Vagina (tissue), 2 donors: Measurements from ENCODE around the gene CTNNA3.
"Not testable (repeated sequence)": the region's sequence is repeated elsewhere in the genome, so short reads cannot be mapped to it uniquely, and the experiment has no call there.

Experiments
- POLR2A ChIP-seq, 2 donors: fragments of 450-650 bp; IDR thresholded peaks; one replicate each; pipeline ENCODE4 v1.6.1; 2017; ENCODE audit warnings: antibody characterized with exemption in 2 of 2, mild to moderate bottlenecking in 2 of 2, moderate library complexity in 2 of 2
- POLR2AphosphoS5 ChIP-seq, 2 donors: sonication (generic); formaldehyde crosslinking; IDR thresholded peaks; one replicate each; pipeline ENCODE4 v1.9.0; 2017; ENCODE audit warnings: antibody characterized with exemption in 2 of 2, mild to moderate bottlenecking in 2 of 2, low read depth in 1 of 2; ENCODE audit not compliant: insufficient read depth in 1 of 2
- TF ChIP-seq, protein P1 (sequence below), 3 experiments: fragments of 450-650 bp in 2 of 3; fragments of 200-600 bp in 1 of 3; sonication (generic) in 1 of 3; IDR thresholded peaks; one replicate each; pipeline ENCODE4 v1.5.1; 2017 to 2019; ENCODE audit warnings: antibody characterized with exemption in 3 of 3, mild to moderate bottlenecking in 2 of 3, moderate library complexity in 2 of 3

DNA sequence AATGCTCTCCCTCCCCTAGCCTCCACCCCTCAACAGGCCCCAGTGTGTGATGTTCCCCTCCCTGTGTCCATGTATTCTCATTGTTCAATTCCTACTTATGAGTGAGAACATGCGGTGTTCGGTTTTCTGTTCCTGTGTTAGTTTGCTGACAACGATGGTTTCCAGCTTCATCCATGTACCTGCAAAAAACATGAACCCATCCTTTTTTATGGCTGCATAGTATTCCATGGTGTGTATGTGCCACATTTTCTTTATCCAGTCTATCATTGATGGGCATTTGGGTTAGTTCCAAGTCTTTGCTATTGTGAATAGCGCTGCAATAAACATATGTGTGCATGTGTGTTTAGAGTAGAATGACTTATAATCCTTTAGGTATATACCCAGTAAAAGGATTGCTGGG lies 20.5 kb upstream of the CTNNA3 start:
- not testable (repeated sequence) for TF ChIP-seq POLR2A (IDR thresholded peaks at IDR 0.05); POLR2AphosphoS5 (IDR thresholded peaks at IDR 0.05; ENCODE audit: insufficient read depth in 1 of 2, low read depth in 1 of 2)
- TF ChIP-seq, protein P1, sequence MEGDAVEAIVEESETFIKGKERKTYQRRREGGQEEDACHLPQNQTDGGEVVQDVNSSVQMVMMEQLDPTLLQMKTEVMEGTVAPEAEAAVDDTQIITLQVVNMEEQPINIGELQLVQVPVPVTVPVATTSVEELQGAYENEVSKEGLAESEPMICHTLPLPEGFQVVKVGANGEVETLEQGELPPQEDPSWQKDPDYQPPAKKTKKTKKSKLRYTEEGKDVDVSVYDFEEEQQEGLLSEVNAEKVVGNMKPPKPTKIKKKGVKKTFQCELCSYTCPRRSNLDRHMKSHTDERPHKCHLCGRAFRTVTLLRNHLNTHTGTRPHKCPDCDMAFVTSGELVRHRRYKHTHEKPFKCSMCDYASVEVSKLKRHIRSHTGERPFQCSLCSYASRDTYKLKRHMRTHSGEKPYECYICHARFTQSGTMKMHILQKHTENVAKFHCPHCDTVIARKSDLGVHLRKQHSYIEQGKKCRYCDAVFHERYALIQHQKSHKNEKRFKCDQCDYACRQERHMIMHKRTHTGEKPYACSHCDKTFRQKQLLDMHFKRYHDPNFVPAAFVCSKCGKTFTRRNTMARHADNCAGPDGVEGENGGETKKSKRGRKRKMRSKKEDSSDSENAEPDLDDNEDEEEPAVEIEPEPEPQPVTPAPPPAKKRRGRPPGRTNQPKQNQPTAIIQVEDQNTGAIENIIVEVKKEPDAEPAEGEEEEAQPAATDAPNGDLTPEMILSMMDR (IDR thresholded peaks at IDR 0.05) = not testable (repeated sequence)
